GM19324 (cell line): ENCODE measurements around the gene GOT1.

Experiments
- ATAC-seq: cut with Tn5 transposase; IDR thresholded peaks from one replicate; pipeline ENCODE4 v1.9.1; 2021; ENCODE audit warnings: mild to moderate bottlenecking, moderate library complexity; ENCODE audit not compliant: unreplicated experiment, low FRiP score

GOT1 gene

GRCh38 chr10:99366666-99367065 is 63.8 kb downstream of the GOT1 start:
- no peak for ATAC-seq

- ATAC-seq: no peak
Observed at GRCh38 chr10:99365736-99366135, 64.7 kb downstream of the GOT1 start.

DNA sequence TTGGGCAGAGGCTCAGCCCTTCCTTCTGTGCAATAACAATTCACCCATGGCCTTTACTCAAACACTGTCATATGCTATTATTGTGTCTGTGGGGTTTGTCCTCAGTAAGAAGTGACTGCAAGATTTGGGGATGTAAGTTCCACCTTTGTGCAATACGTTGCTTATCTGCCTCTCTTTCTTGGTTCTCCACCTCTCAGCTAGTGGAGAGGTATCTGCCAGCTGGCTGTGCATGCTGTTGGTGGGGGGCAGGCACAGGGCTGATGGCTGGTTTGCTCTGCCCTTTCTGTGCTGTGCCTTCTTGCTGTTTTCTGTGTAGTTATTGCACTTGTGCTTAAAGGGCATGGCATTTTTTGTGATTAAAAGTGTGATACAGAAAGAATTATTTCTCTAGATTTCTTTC is 65.1 kb downstream of the GOT1 start:
- no peak for ATAC-seq

- ATAC-seq: no peak
Observed at GRCh38 chr10:99364125-99364524, 66.3 kb downstream of the GOT1 start.

DNA sequence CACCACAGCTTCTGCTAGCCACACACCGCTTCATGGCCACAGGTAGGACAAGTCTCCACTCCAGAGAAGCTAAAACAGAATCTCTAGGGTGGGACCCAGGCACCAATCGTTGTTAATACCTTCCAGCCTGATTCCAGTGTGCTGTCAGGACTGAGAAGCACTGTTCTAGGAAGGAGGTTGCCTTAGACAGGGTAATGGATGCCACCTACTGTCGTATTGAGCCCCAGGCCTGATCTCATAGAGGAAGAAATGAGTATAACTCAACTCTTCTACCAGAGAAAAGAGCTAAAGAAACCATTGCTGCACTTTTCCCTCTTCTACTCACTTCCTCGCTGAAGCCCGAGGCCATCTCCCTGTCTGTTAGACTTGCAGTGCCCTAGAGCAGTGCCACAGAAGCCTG is 69.5 kb downstream of the GOT1 start:
- no peak for ATAC-seq

- ATAC-seq: no peak
Observed at GRCh38 chr10:99358101-99358500, 72.3 kb downstream of the GOT1 start.

DNA sequence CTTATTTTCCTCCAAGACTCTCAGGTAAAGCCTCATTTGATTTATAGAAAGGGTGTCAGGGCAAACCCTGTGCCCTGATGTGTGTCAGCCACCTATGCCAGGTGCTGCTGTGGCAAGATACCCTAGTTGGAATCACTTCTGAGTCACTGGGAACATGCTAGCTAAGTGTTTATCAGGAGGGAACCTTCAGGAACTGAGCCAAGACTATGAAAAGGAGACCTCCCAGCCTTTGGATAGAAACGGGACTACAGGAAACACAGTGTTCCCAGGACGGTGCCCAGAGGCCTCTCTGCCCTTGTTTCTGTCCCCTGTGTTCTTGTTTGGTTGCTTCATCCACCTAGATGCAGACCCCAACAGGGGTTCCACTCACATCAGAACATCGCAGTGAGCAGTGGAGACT is 72.7 kb downstream of the GOT1 start:
- no peak for ATAC-seq

- no peak for ATAC-seq
Observed at GRCh38 chr10:99353182-99353581, 77.2 kb downstream of the GOT1 start.

DNA sequence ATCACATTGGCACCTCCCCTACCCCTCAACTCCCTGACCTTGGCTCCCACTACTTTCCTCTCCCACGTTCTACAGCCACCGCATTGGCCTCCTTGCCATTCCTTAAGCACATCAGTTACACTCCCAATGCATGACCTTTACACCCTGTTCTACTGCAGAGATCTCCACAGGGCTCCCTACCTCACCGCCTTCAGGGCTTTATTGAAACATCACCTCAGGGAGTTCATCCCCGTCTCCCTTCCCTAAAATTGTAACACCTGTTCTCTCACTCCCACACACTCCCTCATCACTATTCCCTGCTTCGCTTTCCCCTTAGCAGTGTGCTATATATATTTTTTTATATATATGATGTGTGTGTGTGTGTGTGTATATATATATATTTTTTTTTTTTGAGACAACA is 82.8 kb downstream of the GOT1 start:
- ATAC-seq: no peak
